ENCODE results near the gene FGR.

Gene FGR

GRCh38 chr1:27618341-27619082 is 16.5 kb downstream of the FGR start:
- Histone ChIP-seq H3K4me3 (ENCODE audit: low read length) (no peak overlapping the region), H3K36me3 (ENCODE audit: control insufficient read depth, low read depth, low read length) (no peaks in the 10 kb centered on the region), H3K4me1 (ENCODE audit: control insufficient read depth, low read depth, low read length) (peaks cover 7% of the 10 kb centered on the region), H3K9ac (ENCODE audit: low read length) (no peak overlapping the region), H3K9me3 (ENCODE audit: control insufficient read depth, low read depth, low read length) (no peaks in the 10 kb centered on the region), H3K27me3 (ENCODE audit: control insufficient read depth, insufficient read depth, low read length) (peaks cover 12% of the 10 kb centered on the region), H3K27ac (ENCODE audit: low read length) (no peak overlapping the region)

DNA sequence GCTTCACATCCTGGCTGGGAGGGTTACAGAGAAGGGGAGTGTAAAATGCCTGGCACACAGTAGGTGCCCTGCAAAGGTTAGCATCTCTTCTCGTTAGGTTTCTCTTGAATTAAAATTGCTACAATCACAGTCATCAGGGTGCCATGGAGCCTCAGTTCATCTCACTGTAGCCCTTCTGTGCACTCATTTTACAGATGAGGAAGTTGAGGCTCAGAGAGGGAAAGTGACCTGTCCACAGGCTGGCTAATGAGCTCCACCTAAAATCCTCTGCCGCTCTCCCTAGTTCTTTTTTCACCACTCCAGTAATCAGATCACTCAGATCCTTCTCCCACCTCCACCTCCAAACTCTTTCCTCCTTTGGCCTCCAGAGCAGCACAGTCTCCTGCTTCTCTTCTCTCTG is 17.6 kb downstream of the FGR start:
- H3K27me3 ChIP-seq (ENCODE audit: control insufficient read depth, insufficient read depth, low read length) = peaks cover 12% of the 10 kb centered on the region
- no peak overlapping the region for H3K9ac ChIP-seq (ENCODE audit: low read length)
- H3K4me3 ChIP-seq (ENCODE audit: low read length) = no peak overlapping the region
- no peaks in the 10 kb centered on the region for H3K9me3 ChIP-seq (ENCODE audit: control insufficient read depth, low read depth, low read length)
- no peak overlapping the region for H3K27ac ChIP-seq (ENCODE audit: low read length)
- no peaks in the 10 kb centered on the region for H3K36me3 ChIP-seq (ENCODE audit: control insufficient read depth, low read depth, low read length)
- H3K4me1 ChIP-seq (ENCODE audit: control insufficient read depth, low read depth, low read length) = no peaks in the 10 kb centered on the region

DNA sequence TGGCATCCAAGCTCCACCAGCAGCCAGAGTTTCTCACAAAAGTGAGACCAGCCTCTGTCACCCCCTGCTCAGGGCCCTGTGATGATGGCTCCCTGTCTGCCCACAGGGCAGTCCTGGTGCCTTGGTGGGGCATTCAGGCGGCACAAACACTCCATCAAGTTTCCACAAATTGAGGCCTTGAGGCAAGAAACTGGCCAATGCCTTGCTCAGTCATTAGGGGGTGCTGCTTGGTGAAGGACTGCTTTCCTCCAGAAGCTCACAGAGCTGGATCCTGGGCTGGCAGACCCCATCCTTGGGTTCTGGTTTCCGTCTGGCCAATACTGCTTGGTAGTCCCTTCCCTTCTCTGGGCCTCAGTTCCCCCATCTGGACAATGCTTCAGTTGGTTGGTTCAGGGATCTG is 18.5 kb downstream of the FGR start:
- Histone ChIP-seq H3K27ac (ENCODE audit: low read length) (no peak overlapping the region), H3K36me3 (ENCODE audit: control insufficient read depth, low read depth, low read length) (no peaks in the 10 kb centered on the region), H3K27me3 (ENCODE audit: control insufficient read depth, insufficient read depth, low read length) (peaks cover 12% of the 10 kb centered on the region), H3K4me3 (ENCODE audit: low read length) (no peak overlapping the region), H3K4me1 (ENCODE audit: control insufficient read depth, low read depth, low read length) (no peaks in the 10 kb centered on the region), H3K9ac (ENCODE audit: low read length) (no peak overlapping the region), H3K9me3 (ENCODE audit: control insufficient read depth, low read depth, low read length) (no peaks in the 10 kb centered on the region)

GRCh38 chr1:27615346-27616192 is 19.4 kb downstream of the FGR start:
- H3K27me3 ChIP-seq (ENCODE audit: control insufficient read depth, insufficient read depth, low read length) = peaks cover 12% of the 10 kb centered on the region
- H3K9ac ChIP-seq (ENCODE audit: low read length) = no peak overlapping the region
- peak overlapping the region; percentile 68 for H3K4me3 ChIP-seq (ENCODE audit: low read length)
- H3K27ac ChIP-seq (ENCODE audit: low read length) = no peak overlapping the region
- no peaks in the 10 kb centered on the region for H3K4me1 ChIP-seq (ENCODE audit: control insufficient read depth, low read depth, low read length)
- no peaks in the 10 kb centered on the region for H3K9me3 ChIP-seq (ENCODE audit: control insufficient read depth, low read depth, low read length)
- H3K36me3 ChIP-seq (ENCODE audit: control insufficient read depth, low read depth, low read length) = no peaks in the 10 kb centered on the region

GRCh38 chr1:27614625-27615344 is 20.2 kb downstream of the FGR start:
- H3K36me3 ChIP-seq (ENCODE audit: control insufficient read depth, low read depth, low read length) = no peaks in the 10 kb centered on the region
- no peak overlapping the region for H3K9ac ChIP-seq (ENCODE audit: low read length)
- H3K27me3 ChIP-seq (ENCODE audit: control insufficient read depth, insufficient read depth, low read length) = peaks cover 12% of the 10 kb centered on the region
- H3K4me3 ChIP-seq (ENCODE audit: low read length) = peak overlapping the region; percentile 68
- H3K4me1 ChIP-seq (ENCODE audit: control insufficient read depth, low read depth, low read length) = no peaks in the 10 kb centered on the region
- no peak overlapping the region for H3K27ac ChIP-seq (ENCODE audit: low read length)
- H3K9me3 ChIP-seq (ENCODE audit: control insufficient read depth, low read depth, low read length) = no peaks in the 10 kb centered on the region

GRCh38 chr1:27614043-27614624 is 20.9 kb downstream of the FGR start:
- Histone ChIP-seq H3K9me3 (ENCODE audit: control insufficient read depth, low read depth, low read length) (no peaks in the 10 kb centered on the region), H3K4me1 (ENCODE audit: control insufficient read depth, low read depth, low read length) (no peaks in the 10 kb centered on the region), H3K4me3 (ENCODE audit: low read length) (peak overlapping the region; percentile 68), H3K27me3 (ENCODE audit: control insufficient read depth, insufficient read depth, low read length) (peaks cover 12% of the 10 kb centered on the region), H3K9ac (ENCODE audit: low read length) (no peak overlapping the region), H3K36me3 (ENCODE audit: control insufficient read depth, low read depth, low read length) (no peaks in the 10 kb centered on the region), H3K27ac (ENCODE audit: low read length) (no peak overlapping the region)

- no peaks in the 10 kb centered on the region for H3K9me3 ChIP-seq (ENCODE audit: control insufficient read depth, low read depth, low read length)
- peaks cover 7% of the 10 kb centered on the region for H3K4me1 ChIP-seq (ENCODE audit: control insufficient read depth, low read depth, low read length)
- H3K27ac ChIP-seq (ENCODE audit: low read length) = no peak overlapping the region
- H3K4me3 ChIP-seq (ENCODE audit: low read length) = no peak overlapping the region
- H3K9ac ChIP-seq (ENCODE audit: low read length) = no peak overlapping the region
- H3K27me3 ChIP-seq (ENCODE audit: control insufficient read depth, insufficient read depth, low read length) = peaks cover 12% of the 10 kb centered on the region
- H3K36me3 ChIP-seq (ENCODE audit: control insufficient read depth, low read depth, low read length) = no peaks in the 10 kb centered on the region
Measured at GRCh38 chr1:27612718-27613117, 22.3 kb downstream of the FGR start.

- H3K36me3 ChIP-seq (ENCODE audit: control insufficient read depth, low read depth, low read length) = no peaks in the 10 kb centered on the region
- no peaks in the 10 kb centered on the region for H3K9me3 ChIP-seq (ENCODE audit: control insufficient read depth, low read depth, low read length)
- H3K27me3 ChIP-seq (ENCODE audit: control insufficient read depth, insufficient read depth, low read length) = peaks cover 12% of the 10 kb centered on the region
- no peak overlapping the region for H3K9ac ChIP-seq (ENCODE audit: low read length)
- peaks cover 20% of the 10 kb centered on the region for H3K4me1 ChIP-seq (ENCODE audit: control insufficient read depth, low read depth, low read length)
- H3K27ac ChIP-seq (ENCODE audit: low read length) = no peak overlapping the region
- no peak overlapping the region for H3K4me3 ChIP-seq (ENCODE audit: low read length)
Measured at GRCh38 chr1:27611450-27611849, 23.5 kb downstream of the FGR start.

DNA sequence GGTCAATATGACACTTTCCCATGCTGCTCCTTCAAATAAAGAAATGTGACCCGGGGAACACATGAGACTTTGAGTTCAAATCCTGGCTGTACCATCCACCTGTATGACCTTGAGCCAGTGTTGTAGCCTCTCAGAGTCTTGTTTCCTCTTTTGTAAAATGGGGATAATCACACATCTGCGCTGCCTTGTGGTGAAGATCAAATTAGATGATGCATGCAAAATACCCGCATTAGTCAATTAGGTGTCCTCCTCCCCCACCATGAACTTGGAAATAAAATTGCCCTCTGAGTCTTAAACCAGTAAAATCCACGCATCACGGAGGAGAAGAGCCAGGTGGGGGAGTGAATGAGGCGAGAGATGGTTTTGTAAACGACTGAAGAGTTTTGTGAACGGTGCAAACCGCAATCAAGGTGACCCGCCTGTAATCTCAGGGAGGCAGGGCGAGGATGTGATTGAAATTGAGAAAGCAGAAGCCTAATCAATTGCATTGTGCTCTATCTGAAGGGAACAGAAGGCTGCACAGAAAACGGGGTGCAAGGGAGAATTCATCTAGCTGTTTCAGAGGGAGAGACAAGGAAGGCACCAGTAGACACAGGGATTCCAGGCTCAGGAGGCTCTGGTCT is 25.3 kb downstream of the FGR start:
- no peaks in the 10 kb centered on the region for H3K9me3 ChIP-seq (ENCODE audit: control insufficient read depth, low read depth, low read length)
- peaks cover 37% of the 10 kb centered on the region for H3K4me1 ChIP-seq (ENCODE audit: control insufficient read depth, low read depth, low read length)
- peaks cover 5% of the 10 kb centered on the region for H3K27me3 ChIP-seq (ENCODE audit: control insufficient read depth, insufficient read depth, low read length)
- no peak overlapping the region for H3K27ac ChIP-seq (ENCODE audit: low read length)
- no peak overlapping the region for H3K4me3 ChIP-seq (ENCODE audit: low read length)
- no peak overlapping the region for H3K9ac ChIP-seq (ENCODE audit: low read length)
- H3K36me3 ChIP-seq (ENCODE audit: control insufficient read depth, low read depth, low read length) = no peaks in the 10 kb centered on the region

DNA sequence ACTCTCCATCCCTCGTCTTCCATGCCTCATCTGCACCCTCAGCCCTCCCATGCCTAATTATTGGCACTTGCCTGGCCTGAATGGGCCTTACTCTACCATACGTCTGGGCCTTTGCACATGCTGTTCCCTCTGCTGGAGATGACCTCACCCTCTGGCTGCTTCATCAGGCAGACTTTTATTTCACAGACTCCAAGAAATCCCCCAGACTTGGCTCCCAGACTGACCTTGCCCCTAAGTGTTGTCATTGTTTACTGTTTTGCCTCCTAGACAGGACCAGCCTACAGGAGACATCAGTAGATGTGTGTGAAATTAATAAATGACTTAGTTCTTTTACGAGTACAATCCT is 25.8 kb downstream of the FGR start:
- no peak overlapping the region for H3K9ac ChIP-seq (ENCODE audit: low read length)
- H3K4me1 ChIP-seq (ENCODE audit: control insufficient read depth, low read depth, low read length) = peaks cover 37% of the 10 kb centered on the region
- H3K36me3 ChIP-seq (ENCODE audit: control insufficient read depth, low read depth, low read length) = no peaks in the 10 kb centered on the region
- H3K4me3 ChIP-seq (ENCODE audit: low read length) = no peak overlapping the region
- H3K9me3 ChIP-seq (ENCODE audit: control insufficient read depth, low read depth, low read length) = no peaks in the 10 kb centered on the region
- H3K27me3 ChIP-seq (ENCODE audit: control insufficient read depth, insufficient read depth, low read length) = peaks cover 6% of the 10 kb centered on the region
- no peak overlapping the region for H3K27ac ChIP-seq (ENCODE audit: low read length)

DNA sequence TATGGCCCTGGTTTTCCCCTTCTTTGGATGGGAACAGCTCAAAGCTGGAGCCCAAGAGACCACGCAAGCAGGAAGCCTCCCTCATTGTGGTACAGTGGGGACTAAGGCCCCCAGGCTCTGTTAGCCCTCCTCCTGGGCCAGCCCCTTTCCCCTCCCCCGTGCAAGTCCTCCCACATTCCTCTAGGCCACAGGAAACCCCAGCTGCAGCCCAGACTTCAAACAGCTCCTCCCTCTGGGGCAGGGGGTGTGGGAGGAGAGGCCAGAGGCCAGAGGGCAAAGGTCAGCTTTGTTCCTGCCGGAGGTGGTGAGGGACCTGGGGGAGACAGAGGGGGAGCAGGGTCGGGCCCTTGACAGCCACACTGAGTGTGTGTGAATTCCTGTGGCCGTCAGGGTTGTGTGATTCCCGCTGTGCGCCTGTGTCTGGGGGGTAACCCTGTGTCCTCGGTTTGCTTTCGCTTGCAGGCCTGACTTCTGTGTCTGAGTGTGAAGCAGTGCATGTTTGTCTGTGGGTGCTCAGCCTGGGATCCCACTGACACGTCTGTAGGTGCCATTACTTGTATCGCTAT is 27.7 kb downstream of the FGR start:
- Histone ChIP-seq H3K36me3 (ENCODE audit: control insufficient read depth, low read depth, low read length) (no peaks in the 10 kb centered on the region), H3K4me1 (ENCODE audit: control insufficient read depth, low read depth, low read length) (peaks cover 37% of the 10 kb centered on the region), H3K27me3 (ENCODE audit: control insufficient read depth, insufficient read depth, low read length) (peaks cover 6% of the 10 kb centered on the region), H3K4me3 (ENCODE audit: low read length) (peak overlapping the region; percentile 31), H3K9ac (ENCODE audit: low read length) (no peak overlapping the region), H3K27ac (ENCODE audit: low read length) (peak overlapping the region; percentile 48), H3K9me3 (ENCODE audit: control insufficient read depth, low read depth, low read length) (no peaks in the 10 kb centered on the region)
